Measurements from ENCODE around the gene ZNF14. TPM values are rescaled to one million over a fixed set of nuclear protein-coding genes. Genes with fewer than 3 reads are reported as not detected.
"Not testable (repeated sequence)": the region's sequence is repeated elsewhere in the genome, so short reads cannot be mapped to it uniquely, and the experiment has no call there.

ZNF14 gene
- total and polyA plus RNA-seq, 2 experiments from 2014 or later = 4.6 to 10.2 TPM

GRCh38 chr19:19691683-19692082, 41.2 kb downstream of the ZNF14 start (continued):
- no peak for TF ChIP-seq ZNF462 (CRISPR knock-in tag; IDR thresholded peaks at IDR 0.05)

- H3K4me3 Mint-ChIP-seq; H2AFZ ChIP-seq; H3K4me3 ChIP-seq; H3K9me2 ChIP-seq (ENCODE audit: insufficient read depth); H4K20me1 ChIP-seq (replicated peaks; ENCODE audit: insufficient read depth); DNase-seq (ENCODE audit: low spot score); ATAC-seq; H3F3A ChIP-seq (replicated peaks; ENCODE audit: low read depth); H3K4me2 ChIP-seq; H3K4me1 Mint-ChIP-seq; H3K79me2 ChIP-seq (replicated peaks; ENCODE audit: insufficient read depth); H3K4me1 ChIP-seq (ENCODE audit: insufficient read depth); H3K27me3 Mint-ChIP-seq (ENCODE audit: insufficient read depth, low read depth, poor library complexity); H3K27me3 ChIP-seq (ENCODE audit: insufficient read depth); H3K9me3 Mint-ChIP-seq; H3K27ac ChIP-seq (ENCODE audit: low read depth); H3K27ac Mint-ChIP-seq; H3K36me3 ChIP-seq (ENCODE audit: insufficient read depth): not testable (repeated sequence)
- H3K36me3 Mint-ChIP-seq (ENCODE audit: low read depth) = peaks cover 15% of the 10 kb centered on the region
Measured at GRCh38 chr19:19689023-19689422, 43.9 kb downstream of the ZNF14 start.

GRCh38 chr19:19687090-19687489, 45.8 kb downstream of the ZNF14 start:
- Histone ChIP-seq H2AFZ (no peak overlapping the region), H3K27me3 (ENCODE audit: insufficient read depth) (no peaks in the 10 kb centered on the region), H4K20me1 (replicated peaks; ENCODE audit: insufficient read depth) (peaks cover 5% of the 10 kb centered on the region; the same call in 1 of the 2 replicates), H3K4me2 (no peak overlapping the region), H3K4me3 (no peak overlapping the region), H3K36me3 (ENCODE audit: insufficient read depth) (peaks cover 8% of the 10 kb centered on the region; the same call in 1 of the 2 replicates), H3F3A (replicated peaks; ENCODE audit: low read depth) (0 out of 2 replicates have a peak, but pooled peaks cover 6% of the 10 kb centered on the region), H3K79me2 (replicated peaks; ENCODE audit: insufficient read depth) (no peaks in the 10 kb centered on the region), H3K27ac (ENCODE audit: low read depth) (peak overlapping the region; percentile 39; the same call in 1 of the 2 replicates), H3K9me2 (ENCODE audit: insufficient read depth) (no peaks in the 10 kb centered on the region), H3K4me1 (ENCODE audit: insufficient read depth) (no peaks in the 10 kb centered on the region)
- Mint-ChIP-seq H3K27me3 (ENCODE audit: insufficient read depth, low read depth, poor library complexity) (peaks cover 3% of the 10 kb centered on the region), H3K9me3 (peaks cover 6% of the 10 kb centered on the region), H3K27ac (no peak overlapping the region), H3K36me3 (ENCODE audit: low read depth) (peaks cover 33% of the 10 kb centered on the region), H3K4me1 (no peaks in the 10 kb centered on the region), H3K4me3 (no peak overlapping the region)
- ATAC-seq (peak; percentile 48; the same call in 1 of the 3 replicates), DNase-seq (ENCODE audit: low spot score) (no peak)
- TF ChIP-seq EZH2 (IDR thresholded peaks at IDR 0.05; ENCODE audit: low read depth, unreplicated experiment) = no peak
- no peak for TF ChIP-seq ZNF462 (CRISPR knock-in tag; IDR thresholded peaks at IDR 0.05)
- TF ChIP-seq ZNF114 (CRISPR knock-in tag; IDR thresholded peaks at IDR 0.05) = no peak
- TF ChIP-seq JUNB (IDR thresholded peaks at IDR 0.05; ENCODE audit: unreplicated experiment) = no peak

Data from GM23338 (cell line).